HepG2 (cell line): ENCODE data around the gene ARHGAP36. TPM values are rescaled to one million over a fixed set of nuclear protein-coding genes. Genes with fewer than 3 reads are reported as not detected.

ENCODE experiments used
- ATAC-seq: fragments of 200-7000 bp; cut with Tn5 transposase; 3 replicates; pipeline ENCODE4 v1.9.1; 2020; ENCODE audit warnings: mild to moderate bottlenecking, moderate library complexity
- BruUV-seq: library from RNA; stranded (reverse); fragments of 400-500 nt; replicated peaks from 2 replicates; lab custom pipeline; 2021; lab: Mats Ljungman, UMichigan
- CTCF ChIA-PET: fragments of 300-600 bp; formaldehyde crosslinking; extraction: SDS; loops from one replicate; lab custom pipeline; 2021; ENCODE audit warnings: low total read pairs, inconsistent platforms, low intra/inter-chr PET ratio; lab: Yijun Ruan, JAX
- POLR2A ChIA-PET: fragments of 350-600 bp; sonication (Branson Sonifier 250); formaldehyde crosslinking; loops from one replicate; lab custom pipeline; 2020; ENCODE audit warnings: antibody characterized with exemption, inconsistent platforms; lab: Yijun Ruan, JAX
- DNase-seq: peaks from one replicate; pipeline ENCODE4 v3.0.0-alpha.2; 2015; ENCODE audit warnings: low spot score
- FAIRE-seq: peaks from 3 replicates; lab custom pipeline; 2011; peaks lifted over from hg19 to GRCh38; lab: Jason Lieb, UNC
- H2AFZ ChIP-seq: one replicate; pipeline ENCODE4 v1.6.1; 2011; ENCODE audit warnings: low read length, inconsistent platforms
- H3K27ac ChIP-seq: fragments of 300-600 bp; 3 replicates; pipeline ENCODE4 v1.8.0; 2011; ENCODE audit warnings: mixed run types, mild to moderate bottlenecking, mixed read lengths, low read length, inconsistent platforms; ENCODE audit not compliant: insufficient read depth; ENCODE audit errors: extremely low read length
- H3K27me3 ChIP-seq, 2 experiments: fragments of 200-600 bp in 1 of 2; 2 replicates in 1 of 2; 3 replicates in 1 of 2; pipeline versions ENCODE4 v1.6.0 to v1.8.0; 2011; ENCODE audit warnings: low read length in 2 of 2, mild to moderate bottlenecking in 2 of 2, moderate library complexity in 2 of 2, inconsistent platforms in 1 of 2; ENCODE audit not compliant: insufficient read depth in 2 of 2, control insufficient read depth in 1 of 2
- H3K36me3 ChIP-seq, 2 experiments: fragments of 200-600 bp in 1 of 2; replicated peaks in 1 of 2; 2 replicates in 1 of 2; 3 replicates in 1 of 2; pipeline versions ENCODE4 v1.5.1 to v1.8.0; 2011; ENCODE audit warnings: low read length in 2 of 2, inconsistent platforms in 1 of 2; ENCODE audit not compliant: insufficient read depth in 2 of 2, control insufficient read depth in 1 of 2
- H3K4me1 ChIP-seq: 2 replicates; pipeline ENCODE4 v1.5.1; 2012; ENCODE audit warnings: low read length, inconsistent platforms; ENCODE audit not compliant: insufficient read depth
- H3K4me2 ChIP-seq: 2 replicates; pipeline ENCODE4 v1.6.0; 2011; ENCODE audit warnings: low read depth, low read length, inconsistent platforms
- H3K4me3 ChIP-seq, 3 experiments: fragments of 200-600 bp in 1 of 3; sonication (generic), shearing (Covaris generic) in 1 of 3; replicated peaks in 1 of 3; 2 replicates each; pipeline ENCODE4 v1.5.1; 2011 to 2016; ENCODE audit warnings: low read length in 3 of 3, inconsistent platforms in 2 of 3, low read depth in 2 of 3, mild to moderate bottlenecking in 2 of 3, control low read depth in 1 of 3, mixed read lengths in 1 of 3; ENCODE audit not compliant: insufficient read depth in 1 of 3
- H3K79me2 ChIP-seq: one replicate; pipeline ENCODE4 v1.6.1; 2011; ENCODE audit warnings: low read length, inconsistent platforms; ENCODE audit not compliant: insufficient read depth
- H3K9ac ChIP-seq: 2 replicates; pipeline ENCODE4 v1.6.0; 2011; ENCODE audit warnings: mild to moderate bottlenecking, low read depth, low read length, inconsistent platforms; ENCODE audit not compliant: insufficient read depth
- H3K9me3 ChIP-seq: 2 replicates; pipeline ENCODE4 v1.5.1; 2012; ENCODE audit warnings: mild to moderate bottlenecking, low read length
- H4K20me1 ChIP-seq: 2 replicates; pipeline ENCODE4 v1.6.0; 2011; ENCODE audit warnings: inconsistent platforms, mild to moderate bottlenecking, low read length, moderate library complexity; ENCODE audit not compliant: insufficient read depth
- ARNT2 ChIP-seq: sonication (generic); formaldehyde crosslinking; IDR thresholded peaks from 2 replicates; pipeline ENCODE4 v1.8.0; 2022; ENCODE audit warnings: mild to moderate bottlenecking, low read depth, missing genetic modification reagents, moderate library complexity
- BHLHE40 ChIP-seq: IDR thresholded peaks from 2 replicates; pipeline ENCODE4 v1.6.1; 2011; ENCODE audit warnings: low read length, improper control_type of control experiment
- CCDC6 ChIP-seq: sonication (generic); formaldehyde crosslinking; IDR thresholded peaks from 2 replicates; pipeline ENCODE4 v1.8.1; 2022; ENCODE audit warnings: mild to moderate bottlenecking, missing genetic modification reagents, moderate library complexity
- ELF4 ChIP-seq: sonication (generic); formaldehyde crosslinking; IDR thresholded peaks from 2 replicates; pipeline ENCODE4 v1.5.0; 2020; ENCODE audit warnings: missing genetic modification reagents, mild to moderate bottlenecking, moderate library complexity, borderline replicate concordance
- MAFK ChIP-seq, 2 experiments: IDR thresholded peaks in 1 of 2; conservative IDR thresholded peaks in 1 of 2; 2 replicates each; pipeline ENCODE4 v1.6.1; 2011; ENCODE audit warnings: improper control_type of control experiment in 2 of 2, low read length in 2 of 2
- PRPF4 ChIP-seq: fragments of 200-400 bp; formaldehyde crosslinking; IDR thresholded peaks from 2 replicates; pipeline ENCODE4 v1.6.1; 2016; ENCODE audit warnings: low read length, low read depth; ENCODE audit not compliant: poor library complexity, severe bottlenecking
- SAP130 ChIP-seq: IDR thresholded peaks from 2 replicates; pipeline ENCODE4 v1.6.1; 2016; ENCODE audit warnings: low read depth
- SMARCE1 ChIP-seq: fragments of 450-650 bp; IDR thresholded peaks from 2 replicates; pipeline ENCODE4 v1.6.1; 2017; ENCODE audit warnings: borderline replicate concordance
- ZC3H4 ChIP-seq: sonication (generic); formaldehyde crosslinking; IDR thresholded peaks from 2 replicates; pipeline ENCODE4 v1.4.0; 2020; ENCODE audit warnings: missing genetic modification reagents, borderline replicate concordance
- ZNF292 ChIP-seq: sonication (generic); formaldehyde crosslinking; IDR thresholded peaks from 2 replicates; pipeline ENCODE4 v1.8.1; 2022; ENCODE audit warnings: mild to moderate bottlenecking, low read depth, missing genetic modification reagents, borderline replicate concordance
- ZNF484 ChIP-seq: sonication (generic); formaldehyde crosslinking; IDR thresholded peaks from 2 replicates; pipeline ENCODE4 v1.5.1; 2020; ENCODE audit warnings: mild to moderate bottlenecking, low read depth, missing genetic modification reagents, borderline replicate concordance
- ZNF598 ChIP-seq: sonication (generic); formaldehyde crosslinking; IDR thresholded peaks from 2 replicates; pipeline ENCODE4 v1.5.1; 2020; ENCODE audit warnings: mild to moderate bottlenecking, missing genetic modification reagents, borderline replicate concordance
- ZNF660 ChIP-seq: sonication (generic); formaldehyde crosslinking; IDR thresholded peaks from 2 replicates; pipeline ENCODE4 v1.5.1; 2020; ENCODE audit warnings: mild to moderate bottlenecking, low read depth, missing genetic modification reagents, borderline replicate concordance
- WGBS: methylation state at CpG from one replicate; pipeline ENCODE4 v1.1.6; 2017; ENCODE audit warnings: low lambda C conversion rate; 5-methylcytosine and 5-hydroxymethylcytosine counted together
- in situ Hi-C: cut with HindIII; loops from 2 replicates; pipeline ENCODE4 v1.10.0; 2017; ENCODE audit warnings: low pct_unique_long_range_greater_than_20kb; ENCODE audit not compliant: extremely low pct_ligation_motif_present
- intact Hi-C: fragments of 100-400 bp; cut with micrococcal nuclease; formaldehyde crosslinking; loops from one replicate; pipeline ENCODE4 v1.10.0; 2022; ENCODE audit not compliant: unreplicated experiment
- polyA plus RNA-seq, 8 experiments: library from polyadenylated mRNA; depleted of rRNA in 3 of 8; stranded (reverse) in 7 of 8; unstranded in 1 of 8; fragments of >200 nt; fragmentation: Illumina TruSeq in 4 of 8; extraction: Trizol in 4 of 8; gene quantifications; 2 replicates each; pipeline versions ENCODE4 v1.2.1 to v1.2.3, GENCODE V29; 2011 to 2016; ENCODE audit warnings: low read depth in 4 of 8, missing spikeins in 1 of 8, mixed read lengths in 1 of 8; ENCODE audit not compliant: insufficient read depth in 1 of 8
- total RNA-seq, 5 experiments: library from RNA; depleted of rRNA; stranded (reverse); fragments of >200 nt; fragmentation: Illumina TruSeq; extraction: Trizol; gene quantifications; 2 replicates each; pipeline ENCODE4 v1.2.3, GENCODE V29; 2016; ENCODE audit warnings: low read depth in 1 of 5
- TF ChIP-seq, protein P1 (sequence below): sonication (generic); formaldehyde crosslinking; IDR thresholded peaks from 2 replicates; pipeline ENCODE4 v1.9.0; 2021; ENCODE audit warnings: missing genetic modification reagents, mild to moderate bottlenecking, borderline replicate concordance
- TF ChIP-seq, protein P2 (sequence below): conservative IDR thresholded peaks from 2 replicates; pipeline ENCODE4 v1.6.1; 2018; ENCODE audit warnings: missing genetic modification reagents
- TF ChIP-seq, protein P3 (sequence below): fragments of 450-650 bp; IDR thresholded peaks from 2 replicates; pipeline ENCODE4 v1.6.1; 2016

The ARHGAP36 gene
- total and polyA plus RNA-seq, 2 of the 13 experiments (the other 11 are each of a cell fraction or from before 2014, with no cell fraction given) = not detected

DNA sequence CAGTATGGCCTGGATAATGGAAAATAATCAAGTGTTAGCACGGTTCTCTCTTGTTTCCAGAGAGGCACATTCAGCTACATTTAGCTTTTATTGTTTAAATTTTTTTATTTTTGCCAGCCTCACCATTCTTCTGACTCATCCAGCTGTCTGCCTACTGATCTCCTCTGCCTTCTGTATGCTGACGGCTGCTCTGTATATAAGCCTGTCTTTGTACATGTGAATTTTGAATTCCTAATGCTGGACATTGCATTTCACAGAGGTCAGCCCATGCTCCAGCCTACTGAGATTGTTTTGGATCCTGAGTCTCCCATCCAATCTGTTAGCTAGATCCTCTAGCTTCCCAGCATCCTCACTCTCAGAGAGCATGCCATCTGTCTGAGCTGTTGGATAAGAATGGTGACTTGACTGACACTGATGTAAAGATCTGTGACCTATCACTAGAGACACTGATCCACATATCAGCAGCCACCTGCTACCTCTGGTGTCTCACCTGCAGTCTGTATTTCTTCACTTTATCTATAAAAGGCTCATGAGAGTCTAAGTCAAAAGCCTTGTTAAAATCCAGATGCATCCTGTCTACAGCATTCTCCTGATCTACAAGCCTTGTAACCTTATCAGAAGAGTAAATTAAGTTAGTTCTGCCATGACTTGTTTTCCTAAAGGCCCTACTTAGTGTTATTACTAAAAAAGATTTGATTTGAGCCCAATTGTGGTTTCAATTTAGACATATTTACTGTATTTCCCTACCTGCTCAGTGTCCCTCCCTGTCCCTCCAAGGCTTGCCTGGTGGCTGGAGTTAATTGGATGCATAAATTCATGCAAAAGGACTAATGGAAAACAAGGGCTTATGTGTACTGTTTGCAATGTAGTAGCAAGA lies 25.6 kb upstream of the ARHGAP36 start:
- H4K20me1 ChIP-seq = no peaks in the 10 kb centered on the region
- DNase-seq = no peak
- WGBS = 5% methylated on average over 2 of the region's 2 CpGs
- H3K4me1 ChIP-seq = no peaks in the 10 kb centered on the region
- no peak overlapping the region for H2AFZ ChIP-seq
- no peak overlapping the region for H3K4me2 ChIP-seq
- no TSS peak for BruUV-seq
- H3K4me3 ChIP-seq = no peak overlapping the region
- no peaks in the 10 kb centered on the region for H3K79me2 ChIP-seq
- H3K27me3 ChIP-seq = no peaks in the 10 kb centered on the region
- in situ Hi-C loops = no loop called here
- H3K9ac ChIP-seq = no peak overlapping the region
- no peaks in the 10 kb centered on the region for H3K36me3 ChIP-seq
- POLR2A ChIA-PET = no interaction called here
- no peak overlapping the region for H3K27ac ChIP-seq
- CTCF ChIA-PET = no interaction called here
- no peak for FAIRE-seq
- no peak for ATAC-seq
- no peaks in the 10 kb centered on the region for H3K9me3 ChIP-seq
- intact Hi-C loops = no loop called here
- TF ChIP-seq ZC3H4 (no peak), ELF4 (CRISPR knock-in tag) (no peak), SMARCE1 (no peak), PRPF4 (no peak), ZNF484 (CRISPR knock-in tag) (no peak), MAFK (conservative IDR thresholded peaks at IDR 0.05 in 1 of 2, IDR thresholded peaks at IDR 0.05 in 1 of 2; ENCODE audit: low read length in 2 of 2) (no peak), ZNF660 (CRISPR knock-in tag) (no peak), ARNT2 (no peak), ZNF598 (CRISPR knock-in tag) (no peak), ZNF292 (no peak), CCDC6 (CRISPR knock-in tag) (no peak), BHLHE40 (no peak), SAP130 (CRISPR knock-in tag) (no peak)
- TF ChIP-seq, protein P1, sequence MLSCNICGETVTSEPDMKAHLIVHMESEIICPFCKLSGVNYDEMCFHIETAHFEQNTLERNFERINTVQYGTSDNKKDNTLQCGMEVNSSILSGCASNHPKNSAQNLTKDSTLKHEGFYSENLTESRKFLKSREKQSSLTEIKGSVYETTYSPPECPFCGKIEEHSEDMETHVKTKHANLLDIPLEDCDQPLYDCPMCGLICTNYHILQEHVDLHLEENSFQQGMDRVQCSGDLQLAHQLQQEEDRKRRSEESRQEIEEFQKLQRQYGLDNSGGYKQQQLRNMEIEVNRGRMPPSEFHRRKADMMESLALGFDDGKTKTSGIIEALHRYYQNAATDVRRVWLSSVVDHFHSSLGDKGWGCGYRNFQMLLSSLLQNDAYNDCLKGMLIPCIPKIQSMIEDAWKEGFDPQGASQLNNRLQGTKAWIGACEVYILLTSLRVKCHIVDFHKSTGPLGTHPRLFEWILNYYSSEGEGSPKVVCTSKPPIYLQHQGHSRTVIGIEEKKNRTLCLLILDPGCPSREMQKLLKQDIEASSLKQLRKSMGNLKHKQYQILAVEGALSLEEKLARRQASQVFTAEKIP (CRISPR knock-in tag) = no peak
- TF ChIP-seq, protein P2, sequence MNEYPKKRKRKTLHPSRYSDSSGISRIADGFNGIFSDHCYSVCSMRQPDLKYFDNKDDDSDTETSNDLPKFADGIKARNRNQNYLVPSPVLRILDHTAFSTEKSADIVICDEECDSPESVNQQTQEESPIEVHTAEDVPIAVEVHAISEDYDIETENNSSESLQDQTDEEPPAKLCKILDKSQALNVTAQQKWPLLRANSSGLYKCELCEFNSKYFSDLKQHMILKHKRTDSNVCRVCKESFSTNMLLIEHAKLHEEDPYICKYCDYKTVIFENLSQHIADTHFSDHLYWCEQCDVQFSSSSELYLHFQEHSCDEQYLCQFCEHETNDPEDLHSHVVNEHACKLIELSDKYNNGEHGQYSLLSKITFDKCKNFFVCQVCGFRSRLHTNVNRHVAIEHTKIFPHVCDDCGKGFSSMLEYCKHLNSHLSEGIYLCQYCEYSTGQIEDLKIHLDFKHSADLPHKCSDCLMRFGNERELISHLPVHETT (CRISPR knock-in tag) = no peak
- TF ChIP-seq, protein P3, sequence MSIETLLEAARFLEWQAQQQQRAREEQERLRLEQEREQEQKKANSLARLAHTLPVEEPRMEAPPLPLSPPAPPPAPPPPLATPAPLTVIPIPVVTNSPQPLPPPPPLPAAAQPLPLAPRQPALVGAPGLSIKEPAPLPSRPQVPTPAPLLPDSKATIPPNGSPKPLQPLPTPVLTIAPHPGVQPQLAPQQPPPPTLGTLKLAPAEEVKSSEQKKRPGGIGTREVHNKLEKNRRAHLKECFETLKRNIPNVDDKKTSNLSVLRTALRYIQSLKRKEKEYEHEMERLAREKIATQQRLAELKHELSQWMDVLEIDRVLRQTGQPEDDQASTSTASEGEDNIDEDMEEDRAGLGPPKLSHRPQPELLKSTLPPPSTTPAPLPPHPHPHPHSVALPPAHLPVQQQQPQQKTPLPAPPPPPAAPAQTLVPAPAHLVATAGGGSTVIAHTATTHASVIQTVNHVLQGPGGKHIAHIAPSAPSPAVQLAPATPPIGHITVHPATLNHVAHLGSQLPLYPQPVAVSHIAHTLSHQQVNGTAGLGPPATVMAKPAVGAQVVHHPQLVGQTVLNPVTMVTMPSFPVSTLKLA = no peak
